Erythroblast (primary cell): ENCODE measurements around the gene LRRC49.

ENCODE experiments used
- GATA1 ChIP-seq: IDR thresholded peaks from 2 replicates; pipeline ENCODE4 v1.6.1; 2011; ENCODE audit warnings: low read depth, mild to moderate bottlenecking, control low read depth, low read length, moderate library complexity
- POLR2A ChIP-seq: IDR thresholded peaks from 2 replicates; pipeline ENCODE4 v1.6.1; 2011; ENCODE audit warnings: mild to moderate bottlenecking, low read length

GRCh38 chr15:70962084-70962483 lies 69.5 kb downstream of the LRRC49 start:
- TF ChIP-seq POLR2A (no peak), GATA1 (no peak)
